ENCODE results near the gene FAM131A.

Gene FAM131A

DNA sequence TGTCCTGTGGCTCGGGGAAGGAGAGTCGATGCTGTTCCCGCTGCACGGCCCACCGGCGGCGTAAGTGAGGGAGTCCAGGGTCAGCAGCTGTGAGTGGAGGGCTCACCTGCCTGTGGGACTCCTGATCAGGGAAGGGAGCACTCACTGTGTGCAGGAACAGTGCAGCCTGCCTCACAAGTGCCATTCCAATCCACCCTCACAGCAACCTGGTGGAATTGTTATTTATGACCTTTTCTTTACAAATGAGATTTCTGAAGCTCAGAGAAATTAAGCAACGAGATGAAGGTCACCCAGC, 51.5 kb downstream of the FAM131A start:
- TF ChIP-seq GABPA (IDR thresholded peaks at IDR 0.05; ENCODE audit: low read depth) (no peak), REST (IDR thresholded peaks at IDR 0.05; ENCODE audit: insufficient replicate concordance, low read depth) (no peak), POLR2AphosphoS5 (IDR thresholded peaks at IDR 0.05; ENCODE audit: low read depth) (no peak), SPI1 (IDR thresholded peaks at IDR 0.05; ENCODE audit: borderline replicate concordance, low read depth) (no peak), CTCF (IDR thresholded peaks at IDR 0.05; ENCODE audit: insufficient read depth, low read length) (no peak)
- no peak overlapping the region for H3K4me3 ChIP-seq (replicated peaks; ENCODE audit: insufficient read depth, low read length)
- peaks cover 6% of the 10 kb centered on the region for H3K27me3 ChIP-seq (ENCODE audit: insufficient read depth, poor library complexity, severe bottlenecking)
- DNase-seq (ENCODE audit: low read depth in 1 of 2, low spot score in 1 of 2), result no peak
- H3K27ac ChIP-seq (replicated peaks), result no peak overlapping the region

GRCh38 chr3:184389384-184389783, 52.0 kb downstream of the FAM131A start:
- Histone ChIP-seq H3K27ac (replicated peaks) (no peak overlapping the region), H3K4me3 (replicated peaks; ENCODE audit: insufficient read depth, low read length) (no peak overlapping the region), H3K27me3 (ENCODE audit: insufficient read depth, poor library complexity, severe bottlenecking) (peaks cover 6% of the 10 kb centered on the region)
- no peak for TF ChIP-seq REST (IDR thresholded peaks at IDR 0.05; ENCODE audit: insufficient replicate concordance, low read depth)
- TF ChIP-seq GABPA (IDR thresholded peaks at IDR 0.05; ENCODE audit: low read depth), result no peak
- no peak for TF ChIP-seq SPI1 (IDR thresholded peaks at IDR 0.05; ENCODE audit: borderline replicate concordance, low read depth)
- TF ChIP-seq CTCF (IDR thresholded peaks at IDR 0.05; ENCODE audit: insufficient read depth, low read length), result no peak
- no peak for TF ChIP-seq POLR2AphosphoS5 (IDR thresholded peaks at IDR 0.05; ENCODE audit: low read depth)
- DNase-seq (ENCODE audit: low read depth in 1 of 2, low spot score in 1 of 2), result no peak

DNA sequence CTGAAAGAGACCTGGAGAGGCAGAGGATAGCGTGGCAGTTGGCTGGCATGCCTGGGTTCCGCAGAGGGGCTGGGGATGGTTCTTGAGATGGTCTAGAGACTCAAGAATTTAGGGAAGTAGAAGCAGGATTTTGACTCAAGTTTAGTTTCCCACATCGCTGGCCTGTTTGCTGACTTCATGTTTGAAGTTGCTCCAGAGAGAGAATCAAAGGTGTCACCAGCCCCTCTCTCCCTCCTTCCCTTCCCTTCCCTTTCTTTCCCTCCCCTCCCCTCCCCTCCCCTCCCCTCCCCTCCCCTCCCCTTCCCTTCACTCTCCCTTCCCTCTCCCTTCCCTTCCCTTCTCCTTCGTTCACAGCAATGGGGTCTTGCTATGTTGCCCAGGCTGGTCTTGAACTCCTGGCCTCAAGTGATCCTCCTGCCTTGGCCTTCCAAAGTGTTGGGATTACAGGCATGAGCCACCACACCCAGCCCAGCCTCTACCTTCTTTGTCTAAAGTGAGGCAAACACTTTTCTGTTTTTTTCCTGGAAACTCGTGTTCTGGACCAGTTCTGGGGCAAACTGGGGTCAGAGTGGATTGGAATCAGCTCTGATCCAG, 52.6 kb downstream of the FAM131A start:
- peaks cover 7% of the 10 kb centered on the region for H3K27me3 ChIP-seq (ENCODE audit: insufficient read depth, poor library complexity, severe bottlenecking)
- no peak for TF ChIP-seq POLR2AphosphoS5 (IDR thresholded peaks at IDR 0.05; ENCODE audit: low read depth)
- no peak for TF ChIP-seq GABPA (IDR thresholded peaks at IDR 0.05; ENCODE audit: low read depth)
- TF ChIP-seq REST (IDR thresholded peaks at IDR 0.05; ENCODE audit: insufficient replicate concordance, low read depth), result no peak
- H3K27ac ChIP-seq (replicated peaks), result no peak overlapping the region
- H3K4me3 ChIP-seq (replicated peaks; ENCODE audit: insufficient read depth, low read length), result no peak overlapping the region
- DNase-seq (ENCODE audit: low read depth in 1 of 2, low spot score in 1 of 2), result no peak

All from HL-60 (cell line).